ENCODE results near the gene SPA17. TPM values are rescaled to one million over a fixed set of nuclear protein-coding genes. Genes with fewer than 3 reads are reported as not detected.

SPA17 gene
- total RNA-seq, 4 donors from 2014 or later = 1.9 to 6.2 (median 2.9) TPM

- 90 to 91% methylated on average over 2 of the region's 2 CpGs for WGBS, 2 donors
- DNase-seq (ENCODE audit: low spot score in 2 of 2) = no peak
- TF ChIP-seq POLR2A (IDR thresholded peaks at IDR 0.05) (no peak), CTCF (IDR thresholded peaks at IDR 0.05) (no peak)
- no peak overlapping the region for H3K4me3 ChIP-seq (ENCODE audit: low read depth, poor library complexity, severe bottlenecking)
- intact Hi-C loops (cut with DNase I; ENCODE audit: low total_unique reads) = no loop called here
Observed at GRCh38 chr11:124693142-124693541, 19.4 kb downstream of the SPA17 start.

- DNase-seq (ENCODE audit: low spot score in 2 of 2) = no peak
- H3K4me3 ChIP-seq (ENCODE audit: low read depth, poor library complexity, severe bottlenecking) = no peak overlapping the region
- TF ChIP-seq POLR2A (IDR thresholded peaks at IDR 0.05) (no peak), CTCF (IDR thresholded peaks at IDR 0.05) (no peak)
- 65 to 81% methylated on average over 1 of the region's 1 CpG for WGBS, 2 donors
- intact Hi-C loops (cut with DNase I; ENCODE audit: low total_unique reads) = no loop called here
Observed at GRCh38 chr11:124699547-124699946, 25.8 kb downstream of the SPA17 start.

GRCh38 chr11:124700028-124700427 is 26.3 kb downstream of the SPA17 start:
- intact Hi-C loops (cut with DNase I; ENCODE audit: low total_unique reads) = no loop called here

GRCh38 chr11:124707829-124708228 is 34.1 kb downstream of the SPA17 start:
- 88 to 90% methylated on average over 4 of the region's 4 CpGs for WGBS, 2 donors
- intact Hi-C loops (cut with DNase I; ENCODE audit: low total_unique reads) = no loop called here

More at GRCh38 chr11:124700028-124700427, 26.3 kb downstream of the SPA17 start:
- DNase-seq (ENCODE audit: low spot score in 2 of 2) = no peak
- H3K4me3 ChIP-seq (ENCODE audit: low read depth, poor library complexity, severe bottlenecking) = no peak overlapping the region
- no peak for TF ChIP-seq CTCF (IDR thresholded peaks at IDR 0.05)
- no peak for TF ChIP-seq POLR2A (IDR thresholded peaks at IDR 0.05)

GRCh38 chr11:124712392-124712791 is 38.7 kb downstream of the SPA17 start:
- TF ChIP-seq POLR2A (IDR thresholded peaks at IDR 0.05) (no peak), CTCF (IDR thresholded peaks at IDR 0.05) (no peak)
- H3K4me3 ChIP-seq (ENCODE audit: low read depth, poor library complexity, severe bottlenecking) = no peak overlapping the region
- no peak for DNase-seq (ENCODE audit: low spot score in 2 of 2)
- intact Hi-C loops (cut with DNase I; ENCODE audit: low total_unique reads) = no loop called here
- WGBS, 2 donors = 85 to 88% methylated on average over 3 of the region's 3 CpGs

More at GRCh38 chr11:124707829-124708228, 34.1 kb downstream of the SPA17 start:
- DNase-seq (ENCODE audit: low spot score in 2 of 2) = no peak
- TF ChIP-seq POLR2A (IDR thresholded peaks at IDR 0.05) (no peak), CTCF (IDR thresholded peaks at IDR 0.05) (no peak)
- H3K4me3 ChIP-seq (ENCODE audit: low read depth, poor library complexity, severe bottlenecking) = no peak overlapping the region

- no peak overlapping the region for H3K4me3 ChIP-seq (ENCODE audit: low read depth, poor library complexity, severe bottlenecking)
- WGBS, 2 donors = 41 to 56% methylated on average over 3 of the region's 3 CpGs
- intact Hi-C loops (cut with DNase I; ENCODE audit: low total_unique reads) = no loop called here
- TF ChIP-seq POLR2A (IDR thresholded peaks at IDR 0.05) = no peak
- TF ChIP-seq CTCF (IDR thresholded peaks at IDR 0.05) = no peak
- no peak for DNase-seq (ENCODE audit: low spot score in 2 of 2)
Observed at GRCh38 chr11:124716591-124716990, 42.9 kb downstream of the SPA17 start.
